HG03378 (cell line): ENCODE measurements around the gene HSPB7.
"Not testable (repeated sequence)": the region's sequence is repeated elsewhere in the genome, so short reads cannot be mapped to it uniquely, and the experiment has no call there.

Experiments
- ATAC-seq: cut with Tn5 transposase; IDR thresholded peaks from one replicate; pipeline ENCODE4 v1.9.1; 2021; ENCODE audit warnings: mild to moderate bottlenecking, moderate library complexity; ENCODE audit not compliant: unreplicated experiment

Gene HSPB7

GRCh38 chr1:16017461-16018303 is at the start of gene HSPB7:
Gene HSPB7 (minus strand): TSS chr1:16018043. CDS start chr1:16017963, 80 bp downstream.
- ATAC-seq, result no peak

GRCh38 chr1:16067127-16067768 is 49.4 kb upstream of the HSPB7 start:
- no peak for ATAC-seq

GRCh38 chr1:16066245-16066644 is 48.4 kb upstream of the HSPB7 start:
- no peak for ATAC-seq

GRCh38 chr1:16065269-16065576 is 47.4 kb upstream of the HSPB7 start:
- no peak for ATAC-seq

GRCh38 chr1:16064536-16065268 is 46.9 kb upstream of the HSPB7 start:
- ATAC-seq, result no peak

- ATAC-seq, result no peak
These were observed 46.1 kb upstream of the HSPB7 start for GRCh38 chr1:16063921-16064320.

- no peak for ATAC-seq
These were observed 45.5 kb upstream of the HSPB7 start for GRCh38 chr1:16063226-16063829.

GRCh38 chr1:16062687-16063075 is 44.8 kb upstream of the HSPB7 start:
- not testable (repeated sequence) for ATAC-seq

- not testable (repeated sequence) for ATAC-seq
These were observed 44.3 kb upstream of the HSPB7 start for GRCh38 chr1:16061989-16062686.

- no peak for ATAC-seq
These were observed 43.4 kb upstream of the HSPB7 start for GRCh38 chr1:16061266-16061665.

- not testable (repeated sequence) for ATAC-seq
These were observed 40.7 kb upstream of the HSPB7 start for GRCh38 chr1:16058394-16059120.

- ATAC-seq, result not testable (repeated sequence)
These were observed 39.6 kb upstream of the HSPB7 start for GRCh38 chr1:16057314-16057915.

- ATAC-seq, result not testable (repeated sequence)
These were observed 38.7 kb upstream of the HSPB7 start for GRCh38 chr1:16056521-16056912.

- ATAC-seq, result peak; percentile 47
These were observed 38.0 kb upstream of the HSPB7 start for GRCh38 chr1:16055613-16056520.

- ATAC-seq, result no peak
These were observed 37.0 kb upstream of the HSPB7 start for GRCh38 chr1:16054598-16055540.

GRCh38 chr1:16053781-16054502 is 36.1 kb upstream of the HSPB7 start:
- ATAC-seq, result no peak

- not testable (repeated sequence) for ATAC-seq
These were observed 34.1 kb upstream of the HSPB7 start for GRCh38 chr1:16051949-16052348.
